ENCODE data around the gene INKA2.
A peak's percentile ranks its signal among the peaks of the same experiment; 100 is the strongest.

The INKA2 gene

DNA sequence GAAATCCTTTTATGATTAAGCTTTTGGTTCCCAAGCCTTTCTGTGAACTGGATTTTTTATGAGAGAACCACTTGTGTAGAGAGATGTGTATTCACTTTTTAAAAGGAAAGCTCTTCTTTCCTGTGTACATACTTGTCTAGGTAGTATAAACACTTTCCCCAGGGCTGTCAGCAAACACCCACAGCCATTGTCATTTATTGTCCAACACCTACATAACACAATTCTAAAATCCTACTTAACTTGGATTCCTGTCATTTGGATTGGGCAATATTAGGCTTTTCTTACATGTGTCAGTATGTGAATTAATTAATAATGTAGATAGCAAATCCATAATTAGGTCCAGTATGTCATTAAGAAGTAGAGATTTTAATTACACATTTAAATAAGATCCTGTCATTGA is 28.8 kb upstream of the INKA2 start:
- H3K4me3 ChIP-seq (ENCODE audit: low read length), result no peak overlapping the region
- TF ChIP-seq, protein P1, sequence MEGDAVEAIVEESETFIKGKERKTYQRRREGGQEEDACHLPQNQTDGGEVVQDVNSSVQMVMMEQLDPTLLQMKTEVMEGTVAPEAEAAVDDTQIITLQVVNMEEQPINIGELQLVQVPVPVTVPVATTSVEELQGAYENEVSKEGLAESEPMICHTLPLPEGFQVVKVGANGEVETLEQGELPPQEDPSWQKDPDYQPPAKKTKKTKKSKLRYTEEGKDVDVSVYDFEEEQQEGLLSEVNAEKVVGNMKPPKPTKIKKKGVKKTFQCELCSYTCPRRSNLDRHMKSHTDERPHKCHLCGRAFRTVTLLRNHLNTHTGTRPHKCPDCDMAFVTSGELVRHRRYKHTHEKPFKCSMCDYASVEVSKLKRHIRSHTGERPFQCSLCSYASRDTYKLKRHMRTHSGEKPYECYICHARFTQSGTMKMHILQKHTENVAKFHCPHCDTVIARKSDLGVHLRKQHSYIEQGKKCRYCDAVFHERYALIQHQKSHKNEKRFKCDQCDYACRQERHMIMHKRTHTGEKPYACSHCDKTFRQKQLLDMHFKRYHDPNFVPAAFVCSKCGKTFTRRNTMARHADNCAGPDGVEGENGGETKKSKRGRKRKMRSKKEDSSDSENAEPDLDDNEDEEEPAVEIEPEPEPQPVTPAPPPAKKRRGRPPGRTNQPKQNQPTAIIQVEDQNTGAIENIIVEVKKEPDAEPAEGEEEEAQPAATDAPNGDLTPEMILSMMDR (conservative IDR thresholded peaks at IDR 0.05; ENCODE audit: low read depth, low read length), result no peak

DNA sequence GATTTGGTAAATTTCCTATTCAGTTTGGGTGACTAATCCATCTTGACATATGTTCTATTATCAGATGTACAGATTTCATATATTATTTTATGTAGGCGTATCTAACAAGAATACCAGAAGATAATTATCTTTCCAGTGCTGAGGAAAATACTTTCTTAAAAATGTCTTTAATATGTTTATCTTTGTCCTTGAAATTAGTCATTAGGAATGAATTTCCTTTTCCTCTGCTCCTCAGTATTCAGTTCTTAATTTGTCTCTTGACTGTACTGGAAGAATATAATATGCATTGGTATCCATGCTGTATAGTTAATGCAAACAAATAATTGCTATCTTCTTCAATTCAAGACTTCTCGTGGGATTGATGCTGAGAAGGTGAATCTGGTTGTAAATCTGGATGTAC is 23.1 kb upstream of the INKA2 start:
- DNase-seq (ENCODE audit: low read depth), result no peak
- TF ChIP-seq, protein P1 (conservative IDR thresholded peaks at IDR 0.05; ENCODE audit: low read depth, low read length), result no peak
- H3K4me3 ChIP-seq (ENCODE audit: low read length), result no peak overlapping the region

More for the DNA sequence above, 28.8 kb upstream of the INKA2 start:
- no peak for DNase-seq (ENCODE audit: low read depth)

DNA sequence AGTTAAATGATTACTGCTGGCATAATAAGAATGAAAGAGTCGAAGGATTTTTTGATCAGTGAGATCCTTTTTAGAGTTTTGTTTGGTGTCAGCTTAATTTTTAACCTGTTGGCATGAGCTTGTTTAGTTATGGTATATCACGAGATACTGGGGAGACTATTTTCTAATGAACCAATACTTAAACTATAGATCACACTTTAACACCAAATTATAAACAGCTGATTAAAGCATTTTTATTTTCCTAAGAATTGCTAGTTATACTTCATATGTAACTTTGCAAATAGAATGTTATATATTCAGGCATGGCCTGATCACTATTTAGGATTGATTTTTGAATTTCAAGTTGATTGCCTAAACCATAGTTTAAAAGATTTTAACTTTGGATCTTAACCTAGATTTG is 22.5 kb upstream of the INKA2 start:
- TF ChIP-seq, protein P1 (conservative IDR thresholded peaks at IDR 0.05; ENCODE audit: low read depth, low read length), result no peak
- H3K4me3 ChIP-seq (ENCODE audit: low read length), result no peak overlapping the region
- no peak for DNase-seq (ENCODE audit: low read depth)

DNA sequence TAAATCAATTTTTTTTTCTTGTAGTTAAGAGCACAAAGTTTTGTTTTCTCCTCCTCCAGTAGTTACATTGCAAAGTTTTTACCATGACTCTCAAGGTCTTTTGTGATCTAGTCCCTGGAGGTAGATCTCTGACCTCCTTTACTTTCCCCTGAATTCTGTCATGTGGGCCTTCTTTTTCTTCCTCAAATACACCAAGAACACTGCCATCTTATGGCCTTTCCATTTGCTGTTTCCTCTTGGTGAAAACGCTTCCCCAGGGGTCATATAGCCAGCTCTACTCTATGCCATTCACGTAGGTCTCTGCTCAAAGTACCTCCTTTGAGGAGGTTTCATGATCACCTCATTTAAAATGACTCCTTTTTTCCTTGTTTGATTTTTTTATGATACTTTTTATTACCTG is 19.2 kb upstream of the INKA2 start:
- TF ChIP-seq, protein P1 (conservative IDR thresholded peaks at IDR 0.05; ENCODE audit: low read depth, low read length), result peak; percentile 19
- no peak overlapping the region for H3K4me3 ChIP-seq (ENCODE audit: low read length)
- no peak for DNase-seq (ENCODE audit: low read depth)

DNA sequence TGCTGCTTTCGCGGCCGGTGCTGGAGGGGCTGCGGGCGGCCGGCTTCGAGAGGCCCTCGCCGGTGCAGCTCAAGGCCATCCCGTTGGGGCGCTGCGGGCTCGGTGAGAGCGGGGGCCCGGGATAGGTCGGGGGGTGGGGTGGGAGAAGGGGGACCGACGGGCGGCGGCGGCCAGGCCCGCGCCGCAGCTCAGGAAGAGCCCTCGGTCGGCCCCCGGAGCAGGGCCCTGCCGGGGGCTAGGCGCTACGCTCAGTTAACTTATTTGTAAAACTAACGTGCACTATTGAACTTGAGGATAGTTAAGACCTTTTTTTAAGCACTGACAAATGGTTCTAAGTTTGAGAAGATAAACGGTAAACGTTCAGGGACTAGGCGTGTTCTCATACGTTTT is 16.9 kb upstream of the INKA2 start:
- no peak for DNase-seq (ENCODE audit: low read depth)
- TF ChIP-seq, protein P1 (conservative IDR thresholded peaks at IDR 0.05; ENCODE audit: low read depth, low read length), result no peak

GRCh38 chr1:111755331-111756123 is 16.3 kb upstream of the INKA2 start, which contains the start of gene DDX20:
Gene DDX20, plus strand, starts transcription at chr1:111755901. Its CDS starts 24 bp downstream, at chr1:111755925.
- TF ChIP-seq, protein P1 (conservative IDR thresholded peaks at IDR 0.05; ENCODE audit: low read depth, low read length), result peak; percentile 77
- H3K4me3 ChIP-seq (ENCODE audit: low read length), result peak within 1 kb of the TSS; percentile 97
- peak; percentile 90 for DNase-seq (ENCODE audit: low read depth)

More for the DNA sequence above, 16.9 kb upstream of the INKA2 start:
- peak overlapping the region; percentile 97 for H3K4me3 ChIP-seq (ENCODE audit: low read length)

DNA sequence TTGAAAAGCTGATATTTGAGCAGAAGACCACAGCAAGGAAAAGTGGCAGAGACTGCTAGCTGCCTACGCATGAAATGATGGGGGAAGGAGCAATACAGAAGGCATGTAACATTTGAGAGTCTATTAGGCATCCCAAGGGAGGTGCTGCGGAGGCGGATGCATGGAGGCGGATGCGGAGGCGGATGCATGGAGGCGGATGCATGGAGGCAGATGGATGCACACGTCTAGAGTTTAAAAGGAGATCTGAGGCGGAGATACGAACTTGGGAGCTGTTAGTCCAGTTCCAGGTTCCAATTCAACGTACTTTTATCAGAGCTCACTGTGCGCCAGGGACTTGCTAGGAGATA is 15.8 kb upstream of the INKA2 start:
- H3K4me3 ChIP-seq (ENCODE audit: low read length), result peak overlapping the region; percentile 97
- peak; percentile 5 for DNase-seq (ENCODE audit: low read depth)
- TF ChIP-seq, protein P1 (conservative IDR thresholded peaks at IDR 0.05; ENCODE audit: low read depth, low read length), result no peak

All from retinal pigment epithelial cell (primary cell).